Measurements from ENCODE around the gene PUSL1. TPM values are rescaled to one million over a fixed set of nuclear protein-coding genes. Genes with fewer than 3 reads are reported as not detected.

Gene PUSL1
- total and polyA plus RNA-seq, 2 donors (not counting 3 experiments of a cell fraction or from before 2014, with no cell fraction given) = 18.8 to 27.3 TPM

- dilution Hi-C loops (cut with MboI; ENCODE audit: extremely low pct_ligation_motif_present, low sequenced_read_pairs) (no loop called here), intact Hi-C loops (cut with micrococcal nuclease) (no loop called here)
- no peaks in the 10 kb centered on the region for H4K20me1 ChIP-seq (replicated peaks; ENCODE audit: control insufficient read depth, extremely low read depth, insufficient read depth, low read length)
- ChIA-PET POLR2A (no interaction called here), CTCF (interaction anchor here (2.8 kb wide), 1 partner anchor 163 kb away, joined by 7 read pairs; no protein-coding TSS in a partner anchor)
- no peaks in the 10 kb centered on the region for H3K9me1 ChIP-seq (replicated peaks; ENCODE audit: control insufficient read depth, extremely low read depth, insufficient read depth, low read length)
- H3K36me3 ChIP-seq (ENCODE audit: control insufficient read depth in 2 of 2, extremely low read depth in 1 of 2, insufficient read depth in 2 of 2, low read length in 2 of 2) = no peaks in the 10 kb centered on the region
- H3K27ac ChIP-seq (ENCODE audit: insufficient read depth, low read depth, low read length) = no peak overlapping the region
- no peak overlapping the region for H3K4me3 ChIP-seq (replicated peaks in 1 of 3; ENCODE audit: insufficient read depth in 1 of 3, low read depth in 1 of 3, low read length in 3 of 3)
- no peaks in the 10 kb centered on the region for H3K9me3 ChIP-seq (replicated peaks; ENCODE audit: control insufficient read depth, insufficient read depth, low read length)
- H2AFZ ChIP-seq (ENCODE audit: low read depth, low read length) = no peak overlapping the region
- H3K4me1 ChIP-seq (ENCODE audit: control insufficient read depth, extremely low read depth, insufficient read depth, low read length) = peaks cover 2% of the 10 kb centered on the region
- H3K4me2 ChIP-seq (ENCODE audit: insufficient read depth, low read length) = no peak overlapping the region
- H3K79me2 ChIP-seq (ENCODE audit: control insufficient read depth, insufficient read depth, low read length) = no peaks in the 10 kb centered on the region
- no peak for TF ChIP-seq POLR2A (IDR thresholded peaks at IDR 0.05; ENCODE audit: low read depth, low read length)
- TF ChIP-seq, protein P1, sequence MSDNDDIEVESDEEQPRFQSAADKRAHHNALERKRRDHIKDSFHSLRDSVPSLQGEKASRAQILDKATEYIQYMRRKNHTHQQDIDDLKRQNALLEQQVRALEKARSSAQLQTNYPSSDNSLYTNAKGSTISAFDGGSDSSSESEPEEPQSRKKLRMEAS (IDR thresholded peaks at IDR 0.05; ENCODE audit: insufficient read depth, insufficient read length) = no peak
- no peak for TF ChIP-seq JUN (IDR thresholded peaks at IDR 0.05; ENCODE audit: borderline replicate concordance, insufficient read depth, insufficient read length, low read depth)
- TF ChIP-seq, protein P2, sequence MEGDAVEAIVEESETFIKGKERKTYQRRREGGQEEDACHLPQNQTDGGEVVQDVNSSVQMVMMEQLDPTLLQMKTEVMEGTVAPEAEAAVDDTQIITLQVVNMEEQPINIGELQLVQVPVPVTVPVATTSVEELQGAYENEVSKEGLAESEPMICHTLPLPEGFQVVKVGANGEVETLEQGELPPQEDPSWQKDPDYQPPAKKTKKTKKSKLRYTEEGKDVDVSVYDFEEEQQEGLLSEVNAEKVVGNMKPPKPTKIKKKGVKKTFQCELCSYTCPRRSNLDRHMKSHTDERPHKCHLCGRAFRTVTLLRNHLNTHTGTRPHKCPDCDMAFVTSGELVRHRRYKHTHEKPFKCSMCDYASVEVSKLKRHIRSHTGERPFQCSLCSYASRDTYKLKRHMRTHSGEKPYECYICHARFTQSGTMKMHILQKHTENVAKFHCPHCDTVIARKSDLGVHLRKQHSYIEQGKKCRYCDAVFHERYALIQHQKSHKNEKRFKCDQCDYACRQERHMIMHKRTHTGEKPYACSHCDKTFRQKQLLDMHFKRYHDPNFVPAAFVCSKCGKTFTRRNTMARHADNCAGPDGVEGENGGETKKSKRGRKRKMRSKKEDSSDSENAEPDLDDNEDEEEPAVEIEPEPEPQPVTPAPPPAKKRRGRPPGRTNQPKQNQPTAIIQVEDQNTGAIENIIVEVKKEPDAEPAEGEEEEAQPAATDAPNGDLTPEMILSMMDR (IDR thresholded peaks at IDR 0.05; ENCODE audit: extremely low read depth in 1 of 2, insufficient read depth in 1 of 2, low read depth in 1 of 2, low read length in 2 of 2) = no peak
- no peak for TF ChIP-seq FOS (IDR thresholded peaks at IDR 0.05; ENCODE audit: borderline replicate concordance, insufficient read depth, low read length)
- TF ChIP-seq POLR2AphosphoS5 (IDR thresholded peaks at IDR 0.05; ENCODE audit: insufficient read depth, low read depth, low read length) = no peak
- TF ChIP-seq EZH2 (IDR thresholded peaks at IDR 0.05; ENCODE audit: borderline replicate concordance, low read depth, low read length, severe bottlenecking) = no peak
- TF ChIP-seq GATA2 (IDR thresholded peaks at IDR 0.05; ENCODE audit: insufficient read depth, insufficient read length, low read depth, low read length) = no peak
- no peak for TF ChIP-seq MYC (IDR thresholded peaks at IDR 0.05; ENCODE audit: low read depth, low read length)
- no peaks in the 10 kb centered on the region for H3K27me3 ChIP-seq (ENCODE audit: control insufficient read depth in 2 of 2, insufficient read depth in 2 of 2, low read length in 2 of 2)
- no peak overlapping the region for H3K9ac ChIP-seq (replicated peaks; ENCODE audit: extremely low read depth, insufficient read depth, low read length)
- no TSS peak for BruUV-seq (replicated peaks)
- FAIRE-seq (no peak), DNase-seq (ENCODE audit: low read depth, low spot score) (no peak)
Measured at GRCh38 chr1:1285102-1285571, 23.3 kb upstream of the PUSL1 start.
